ENCODE data around the gene PCDHB3. TPM values are rescaled to one million over a fixed set of nuclear protein-coding genes. Genes with fewer than 3 reads are reported as not detected.

PCDHB3 gene
- total and polyA plus RNA-seq, 2 of the 4 experiments (the other 2 are of a cell fraction), result 0.12 to 0.18 TPM

DNA sequence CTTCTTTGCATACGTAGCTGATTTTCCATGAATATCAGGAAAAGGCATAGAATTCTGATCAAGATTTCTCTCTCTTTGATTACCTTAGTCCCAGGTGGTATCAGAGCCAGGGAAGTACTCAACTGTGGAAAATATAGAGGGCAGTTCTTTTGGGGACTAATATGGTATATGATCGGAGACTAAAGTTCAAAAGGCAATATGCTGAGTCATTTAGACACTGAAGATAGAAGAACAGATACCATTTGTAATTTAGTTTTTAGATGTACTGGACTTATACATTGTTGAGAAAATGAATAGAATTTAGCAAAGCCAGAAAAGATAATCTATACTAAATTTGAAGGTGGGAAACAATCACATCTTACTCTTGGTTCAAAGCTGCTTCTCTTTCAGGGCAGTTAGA, 5.1 kb downstream of the PCDHB3 start:
- CTCF ChIA-PET, result no interaction called here
- no peaks in the 10 kb centered on the region for H4K20me1 ChIP-seq (ENCODE audit: insufficient read depth, low read length)
- H2AK9ac ChIP-seq (replicated peaks; ENCODE audit: low read depth, low read length, poor library complexity), result no peak overlapping the region

More for the DNA sequence above, 5.1 kb downstream of the PCDHB3 start:
- POLR2A ChIA-PET (ENCODE audit: unreplicated experiment), result no interaction called here
- Histone ChIP-seq H3K9me3 (ENCODE audit: control insufficient read depth, insufficient read depth, low read length) (peaks cover 15% of the 10 kb centered on the region; the same call in 1 of the 2 replicates), H3K27me3 (ENCODE audit: control insufficient read depth, insufficient read depth, low read length) (no peaks in the 10 kb centered on the region), H2BK120ac (ENCODE audit: low read depth, low read length) (no peak overlapping the region), H3K14ac (replicated peaks; ENCODE audit: low read depth, low read length) (no peak overlapping the region), H2BK5ac (ENCODE audit: low read depth, low read length, poor library complexity, severe bottlenecking) (no peak overlapping the region), H3K27ac (ENCODE audit: insufficient read depth, low read length) (no peak overlapping the region), H3K23ac (ENCODE audit: low read depth, low read length) (no peak overlapping the region), H3K9me1 (ENCODE audit: insufficient read depth, low read length) (no peaks in the 10 kb centered on the region), H3K36me3 (ENCODE audit: control insufficient read depth, insufficient read depth, low read length) (no peaks in the 10 kb centered on the region), H2AK5ac (ENCODE audit: low read depth, low read length) (no peak overlapping the region), H4K5ac (ENCODE audit: low read depth, low read length) (no peak overlapping the region), H3K56ac (ENCODE audit: extremely low read depth, insufficient read depth, low read length) (no peak overlapping the region), H2AFZ (replicated peaks; ENCODE audit: low read length, poor library complexity) (no peak overlapping the region), H4K91ac (ENCODE audit: insufficient read depth, low read depth, low read length) (no peak overlapping the region), H3K79me1 (ENCODE audit: low read depth in 1 of 2, low read length in 2 of 2) (no peaks in the 10 kb centered on the region), H3K4ac (ENCODE audit: low read depth, low read length) (no peak overlapping the region), H3K4me3 (ENCODE audit: insufficient read depth, low read depth, low read length) (no peak overlapping the region), H3K18ac (ENCODE audit: low read depth, low read length) (no peak overlapping the region), H3K4me2 (ENCODE audit: low read depth, low read length) (no peak overlapping the region), H3K9ac (ENCODE audit: low read depth, low read length) (no peak overlapping the region), H2BK15ac (ENCODE audit: low read depth, low read length) (no peak overlapping the region), H2BK20ac (ENCODE audit: low read depth, low read length) (no peak overlapping the region), H3K4me1 (ENCODE audit: control insufficient read depth, insufficient read depth, low read length) (no peaks in the 10 kb centered on the region), H4K8ac (ENCODE audit: low read depth in 2 of 2, low read length in 2 of 2) (no peak overlapping the region)
- WGBS, 2 experiments (ENCODE audit: extremely low coverage in 2 of 2, insufficient read length in 1 of 2), result 40% methylated on average over 1 of the region's 2 CpGs; no CpG with 5 or more reads in 1 of the 2 experiments
- dilution Hi-C loops (cut with HindIII; ENCODE audit: low sequenced_read_pairs, unreplicated experiment), result no loop called here
- in situ Hi-C loops (cut with MboI; ENCODE audit: low sequenced_read_pairs), result no loop called here
- DNase-seq (no peak), ATAC-seq (ENCODE audit: low read depth) (no peak)
- BruUV-seq (replicated peaks), result no TSS peak
- intact Hi-C loops (cut with micrococcal nuclease), result no loop called here
- TF ChIP-seq CEBPB (IDR thresholded peaks at IDR 0.05; ENCODE audit: low read depth, low read length) (no peak), SMC3 (IDR thresholded peaks at IDR 0.05; ENCODE audit: low read depth, low read length) (no peak), NFE2L2 (IDR thresholded peaks at IDR 0.05; ENCODE audit: low read depth, low read length) (0 out of 2 replicates have a peak, but pooled peaks have one; percentile 45)
